Ramos (cell line): Measurements from ENCODE around the gene IFIH1.

Source experiments
- in situ Hi-C: fragments of 300-500 bp; cut with MboI; formaldehyde crosslinking; loops from one replicate; pipeline ENCODE4 v1.14.3; 2022; ENCODE audit warnings: low sequenced_read_pairs; ENCODE audit not compliant: unreplicated experiment

The IFIH1 gene

DNA sequence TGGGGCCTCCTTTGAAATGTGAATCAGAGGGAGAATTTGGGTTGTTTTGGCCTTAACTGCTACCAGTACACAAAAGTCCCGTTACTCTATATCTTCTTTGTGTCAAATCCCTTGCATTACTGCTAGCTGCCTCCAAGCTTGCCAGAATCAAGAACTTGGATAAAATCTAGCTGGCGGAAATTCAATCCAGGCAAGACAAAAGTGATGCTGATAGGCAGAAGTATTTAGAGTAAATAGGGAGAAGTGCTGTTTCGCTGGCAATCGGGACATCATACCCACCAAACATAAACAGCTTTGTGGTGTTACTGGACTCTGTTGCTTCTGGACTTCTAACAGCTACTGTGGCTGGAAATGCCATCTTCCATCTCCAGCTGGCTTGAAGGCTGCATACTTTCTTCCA is 2.5 kb downstream of the IFIH1 start:
- in situ Hi-C loops: no loop called here

DNA sequence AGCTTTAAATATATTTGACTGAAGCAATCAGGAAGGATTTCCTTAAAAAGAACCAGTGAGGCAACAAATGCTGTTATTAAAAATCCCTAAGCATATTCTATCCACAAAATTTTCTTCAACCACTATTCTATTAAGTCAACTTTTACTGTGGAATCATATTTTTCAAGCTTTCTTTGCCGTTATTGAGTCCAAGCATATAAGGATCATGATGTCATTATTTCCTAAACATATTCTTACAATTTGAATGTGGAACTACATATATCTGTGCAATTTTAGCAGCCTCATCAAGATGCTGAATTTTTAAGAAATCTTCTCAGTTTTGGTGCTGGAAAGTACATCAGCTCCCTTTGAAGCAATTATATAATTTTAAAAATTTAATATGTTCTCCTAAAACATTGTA is 5.6 kb downstream of the IFIH1 start:
- in situ Hi-C loops: no loop called here

DNA sequence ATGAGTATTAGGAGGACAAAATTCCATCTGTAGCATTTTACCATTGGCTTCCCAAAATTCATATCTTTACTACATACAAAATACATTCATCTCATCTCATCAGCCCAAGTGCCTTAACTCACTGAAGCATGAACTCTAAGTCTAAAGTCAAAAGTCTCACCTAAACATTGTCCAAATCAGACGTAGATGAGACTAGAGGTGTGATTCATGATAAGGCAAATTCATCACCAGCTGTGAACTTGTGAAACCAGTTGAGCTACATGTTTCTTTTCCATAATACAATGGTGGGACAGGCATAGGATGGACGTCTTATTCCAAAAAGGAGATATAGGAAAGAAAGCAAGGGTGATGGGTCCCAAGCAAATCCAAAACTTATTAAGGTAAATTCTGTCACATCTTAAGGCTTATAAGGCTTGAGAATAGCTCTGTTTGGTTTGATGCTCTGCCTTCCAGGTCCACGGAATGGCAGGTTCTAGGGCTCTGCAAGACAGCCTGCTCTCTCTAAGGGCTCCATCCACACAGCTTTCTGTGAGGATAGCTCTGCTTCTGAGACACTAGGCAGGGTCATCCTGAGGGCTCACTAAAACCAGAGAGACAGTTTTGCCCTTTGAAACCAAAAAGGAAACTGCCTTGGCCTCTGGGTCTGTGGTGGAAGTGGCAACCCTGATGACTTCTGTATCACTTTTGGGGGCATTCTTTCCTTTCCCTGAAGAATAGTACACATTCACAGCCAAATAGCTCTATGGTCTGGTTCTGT is 9.6 kb downstream of the IFIH1 start:
- in situ Hi-C loops: no loop called here

DNA sequence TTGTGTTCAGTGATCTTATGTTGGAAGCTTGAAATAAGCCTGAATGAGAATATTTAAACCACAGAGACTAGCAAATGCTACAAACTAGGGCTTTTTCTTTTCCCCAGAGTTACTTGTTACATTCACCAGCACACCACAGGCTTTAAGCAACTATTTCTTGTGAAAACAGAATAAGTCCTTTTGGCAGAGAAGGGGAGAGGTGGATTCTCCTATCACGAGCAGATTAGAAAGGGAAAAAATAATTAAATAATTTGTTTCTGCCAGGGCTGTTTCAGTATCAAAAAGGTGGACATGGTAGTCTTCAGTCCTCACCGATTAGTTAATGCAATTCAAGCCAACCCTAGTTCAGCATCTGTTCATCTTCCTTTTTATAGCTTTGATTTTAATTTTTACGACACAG is 12.6 kb downstream of the IFIH1 start:
- in situ Hi-C loops: no loop called here

DNA sequence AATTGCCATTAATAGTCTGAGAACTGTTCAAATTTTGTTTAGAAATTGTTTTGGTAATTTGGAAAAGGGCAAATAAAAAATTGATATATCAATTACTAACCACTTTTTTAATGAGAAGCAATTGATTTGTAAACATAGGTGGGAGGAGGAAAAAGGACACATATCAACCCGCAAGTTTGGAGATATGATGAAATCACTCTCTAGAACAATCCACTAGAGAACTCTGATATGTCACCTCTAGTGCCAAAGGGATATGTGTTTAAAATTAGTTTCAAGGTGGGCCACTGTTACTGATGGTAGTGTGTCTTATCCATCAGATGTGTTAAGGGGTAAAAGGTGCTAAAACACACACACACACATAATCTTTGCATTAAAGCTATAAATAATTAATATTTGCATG is 16.6 kb downstream of the IFIH1 start:
- in situ Hi-C loops: no loop called here

DNA sequence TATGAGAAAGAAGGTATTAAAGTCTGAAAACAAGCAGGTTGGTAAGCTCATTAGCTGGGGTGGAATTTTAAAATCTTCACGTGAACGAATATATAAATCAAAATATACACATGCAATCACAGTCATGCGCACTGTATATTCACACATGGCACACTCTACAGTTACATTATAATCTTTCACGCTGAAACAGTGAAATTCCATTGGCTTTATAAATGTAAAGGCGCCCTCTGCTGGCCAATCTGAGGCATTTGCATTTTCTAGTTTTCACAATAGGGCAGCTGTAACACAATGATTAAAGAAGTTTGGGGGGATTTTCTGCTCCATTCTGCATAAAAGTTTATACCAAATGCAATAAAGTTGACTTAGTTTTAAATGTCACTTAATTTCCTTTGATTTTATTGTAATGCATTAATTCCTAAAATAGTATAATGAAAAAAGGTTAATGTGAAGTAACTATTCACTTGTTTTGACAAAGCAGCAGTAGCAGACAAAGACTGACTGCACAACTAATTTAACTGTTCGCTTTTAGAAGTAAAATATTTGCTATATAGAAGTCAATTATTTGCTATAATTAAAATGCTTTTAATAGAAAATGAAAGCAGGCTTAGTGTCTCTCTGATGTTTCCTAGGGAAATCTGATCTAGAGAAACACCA is 17.2 kb downstream of the IFIH1 start:
- in situ Hi-C loops: no loop called here

DNA sequence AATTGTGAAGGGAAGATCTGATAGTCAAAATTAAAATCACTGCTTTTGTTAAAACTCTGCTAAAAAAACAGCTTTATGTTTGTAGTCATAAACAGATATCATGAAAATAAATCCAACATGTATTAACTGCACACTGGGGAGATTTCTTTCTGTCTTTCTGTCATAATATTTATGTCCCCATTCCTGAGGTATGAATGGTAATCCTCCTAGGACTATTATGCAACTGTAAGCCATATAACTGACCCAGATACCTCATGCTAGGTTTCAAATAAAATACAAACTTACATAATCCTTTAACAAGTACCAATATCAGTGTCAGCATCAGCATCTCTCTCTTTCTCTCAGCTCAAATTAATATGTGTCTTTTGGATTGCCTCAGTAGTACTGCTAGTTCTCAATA is 18.2 kb downstream of the IFIH1 start:
- in situ Hi-C loops: no loop called here

DNA sequence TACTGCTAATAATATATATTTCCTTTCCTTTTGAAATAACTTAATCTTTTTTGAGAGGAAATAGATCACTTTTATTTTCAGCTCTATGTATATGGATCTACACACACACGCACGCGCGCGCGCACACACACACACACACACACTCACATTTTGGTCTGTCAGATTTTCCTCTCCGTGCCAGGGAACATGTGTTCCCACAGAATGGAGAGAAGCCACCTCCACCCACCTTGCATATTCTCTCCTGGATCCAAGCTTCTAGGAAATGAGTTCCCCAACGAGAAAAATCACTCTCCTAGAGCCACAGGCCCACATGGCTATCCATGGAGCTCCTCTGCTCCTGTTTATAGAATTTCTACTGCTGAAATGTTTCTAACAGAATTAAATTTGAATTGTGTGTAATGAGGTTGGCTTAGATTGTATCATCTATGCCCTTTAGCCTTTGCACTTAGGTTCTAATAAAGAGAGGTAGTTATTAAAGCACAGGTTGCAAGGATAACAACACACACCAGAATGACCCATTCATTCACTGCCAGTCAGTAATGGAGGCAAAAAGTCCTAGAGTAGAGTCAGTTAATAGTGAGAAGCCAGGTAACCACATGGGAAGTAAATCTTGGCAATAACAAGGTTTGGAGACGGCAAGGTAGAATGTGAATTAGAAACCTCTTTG is 19.7 kb downstream of the IFIH1 start:
- in situ Hi-C loops: no loop called here

DNA sequence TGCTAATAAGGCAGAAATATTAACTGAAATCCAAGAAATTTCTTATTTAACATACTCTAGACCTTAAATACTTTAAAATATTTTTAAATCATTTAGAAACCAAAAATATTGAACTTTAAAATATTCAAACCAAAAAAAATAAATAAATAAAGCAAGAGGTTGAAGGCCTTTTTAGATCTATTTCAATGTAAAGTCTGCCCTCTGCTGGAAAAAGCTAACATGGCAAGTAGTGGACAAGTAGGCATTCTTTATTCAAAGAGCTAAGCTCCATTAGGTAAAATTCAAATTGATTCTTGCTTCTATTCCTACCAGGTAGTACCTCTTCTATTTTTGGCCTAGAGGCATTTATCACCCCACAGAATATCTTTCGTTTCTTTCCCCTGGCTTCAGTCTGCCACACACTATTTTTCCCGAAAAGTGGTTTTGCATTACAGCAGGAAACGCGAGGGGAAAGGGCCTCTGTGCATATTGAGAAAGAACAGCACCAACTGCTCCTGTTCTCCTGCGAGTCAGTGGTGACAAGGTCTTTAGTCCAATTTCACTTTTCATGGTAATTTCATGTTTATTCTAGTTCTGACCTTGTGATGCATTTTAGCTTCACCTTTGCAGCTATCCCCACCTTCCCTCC is 20.4 kb downstream of the IFIH1 start:
- in situ Hi-C loops: no loop called here

DNA sequence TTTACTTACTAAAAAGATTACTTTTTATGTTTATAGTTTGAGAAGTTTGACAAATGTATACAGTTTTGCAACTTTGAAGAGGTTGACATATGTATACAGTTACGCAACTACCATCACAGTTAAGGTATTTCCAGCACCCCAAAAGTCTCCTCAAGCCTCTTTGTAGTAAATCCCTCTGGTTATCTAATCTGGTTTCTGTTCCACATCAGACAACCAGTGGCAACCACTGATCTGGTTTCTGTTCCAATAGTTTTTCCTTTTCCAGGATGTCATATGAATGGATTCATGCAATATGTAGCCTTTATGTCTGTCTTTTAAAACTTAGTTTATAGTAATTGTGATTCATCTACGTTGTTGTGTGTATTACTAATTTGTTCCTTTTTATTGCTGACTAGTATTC is 23.5 kb downstream of the IFIH1 start:
- in situ Hi-C loops: no loop called here

DNA sequence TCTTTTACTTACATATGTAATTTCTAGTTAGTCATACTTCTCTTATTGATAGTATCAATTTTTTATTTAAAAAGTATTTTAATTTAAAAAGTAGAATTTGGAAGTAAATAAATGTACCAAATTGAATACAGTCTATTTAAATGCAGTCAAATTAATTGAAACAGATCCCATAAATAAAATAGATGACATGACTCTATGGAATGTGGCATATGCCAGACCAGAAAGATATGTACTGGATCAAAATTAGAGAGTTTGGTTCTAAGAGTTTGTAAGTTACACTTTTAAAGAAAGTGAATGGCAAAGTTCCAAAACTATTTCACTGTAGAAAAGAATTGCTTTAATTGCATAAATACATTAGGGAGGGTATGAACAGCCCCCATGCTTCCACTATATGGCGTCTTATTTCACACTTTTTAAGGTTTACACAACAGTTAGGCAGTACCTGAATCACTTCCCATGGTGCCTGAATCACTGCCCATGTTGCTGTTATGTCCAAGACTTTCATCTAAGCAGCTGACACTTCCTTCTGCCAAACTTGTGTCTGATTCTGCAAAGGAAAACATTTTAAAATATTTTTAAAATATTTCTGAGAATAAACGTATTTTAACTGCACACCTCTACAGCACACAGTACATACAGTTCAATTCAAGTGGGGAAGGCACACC is 25.2 kb downstream of the IFIH1 start:
- in situ Hi-C loops: no loop called here

DNA sequence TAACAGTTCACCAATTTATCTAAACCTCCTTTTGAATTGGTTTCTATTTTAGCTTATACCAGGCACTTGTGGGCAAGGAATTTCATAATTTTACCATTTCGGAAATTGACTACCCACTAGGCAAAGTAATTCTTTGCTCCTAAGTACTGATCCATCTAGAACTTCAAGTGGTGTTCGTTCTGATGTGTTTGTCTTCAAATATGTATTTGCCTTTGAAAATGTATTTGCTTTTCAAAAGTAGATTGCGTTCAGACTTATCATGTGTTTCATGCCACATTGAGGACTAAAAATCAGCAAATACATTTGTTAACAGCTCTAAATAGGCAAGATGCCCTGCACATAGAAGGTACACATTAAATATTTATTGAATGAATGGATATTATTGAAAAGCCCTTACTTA is 26.7 kb downstream of the IFIH1 start:
- in situ Hi-C loops: no loop called here

DNA sequence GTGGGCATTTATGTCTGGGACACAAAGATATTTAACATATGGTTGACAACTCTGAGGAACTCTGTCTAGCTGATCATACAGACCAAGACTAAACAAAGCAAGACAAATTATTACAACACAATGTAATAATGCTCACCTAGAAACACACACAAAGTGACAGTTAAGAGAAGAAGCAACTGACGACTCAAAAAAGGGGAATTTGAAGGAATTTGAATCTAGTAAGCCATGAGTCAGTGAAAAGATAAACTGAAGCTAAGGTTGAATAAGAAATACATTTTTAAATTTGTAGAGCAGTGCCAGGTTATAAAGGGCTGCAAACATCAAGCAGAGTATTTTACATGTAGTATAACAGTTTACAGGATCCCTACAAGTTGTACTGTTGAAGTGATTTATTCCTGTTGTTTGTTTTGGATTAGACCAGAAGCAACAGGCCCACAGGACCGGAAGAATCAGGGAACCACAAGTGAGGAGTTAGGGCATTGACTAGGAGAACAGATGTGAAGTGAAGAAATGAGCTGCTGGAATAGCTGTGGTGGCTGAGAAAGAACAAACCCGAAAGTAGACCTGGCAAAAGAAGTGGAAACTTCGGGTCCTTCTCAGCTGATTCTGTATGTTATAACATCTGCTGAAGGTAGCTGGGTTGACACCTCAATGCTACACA is 35.6 kb downstream of the IFIH1 start:
- in situ Hi-C loops: no loop called here

DNA sequence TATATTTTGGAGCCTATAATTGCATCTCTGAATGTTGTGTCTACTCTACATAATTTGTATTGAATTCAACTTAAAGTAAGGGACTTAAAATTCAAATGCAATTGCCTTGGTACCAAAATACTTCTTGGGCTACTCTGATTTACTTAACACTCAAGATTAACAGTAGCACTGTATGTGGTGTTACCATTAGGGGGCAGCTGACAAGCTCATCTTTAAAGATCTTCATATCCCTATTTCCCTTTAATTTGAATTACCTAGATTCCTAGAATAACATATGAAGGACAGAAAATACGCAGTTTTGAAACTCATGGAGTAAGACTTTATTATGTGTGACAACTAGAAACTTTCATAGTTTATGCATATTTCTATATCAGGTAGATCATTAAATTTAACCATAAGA is 37.8 kb downstream of the IFIH1 start:
- in situ Hi-C loops: no loop called here

DNA sequence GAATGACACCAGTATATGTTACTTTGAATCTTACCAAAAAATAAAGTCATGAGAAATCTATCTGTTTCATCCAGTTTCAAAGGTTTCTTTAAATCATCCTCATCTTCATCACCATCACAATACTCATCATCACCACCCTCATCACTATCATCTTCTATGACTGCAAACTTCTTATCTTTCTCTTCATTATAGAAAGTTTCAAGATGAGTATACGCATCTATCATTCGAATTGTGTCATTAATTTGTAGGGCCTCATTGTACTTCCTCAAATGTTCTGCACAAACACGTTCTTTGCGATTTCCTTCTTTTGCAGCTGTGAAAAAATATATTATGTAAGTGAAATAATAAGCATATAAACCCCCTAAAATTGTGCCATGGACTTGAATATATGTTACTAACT is 41.1 kb downstream of the IFIH1 start:
- in situ Hi-C loops: no loop called here

DNA sequence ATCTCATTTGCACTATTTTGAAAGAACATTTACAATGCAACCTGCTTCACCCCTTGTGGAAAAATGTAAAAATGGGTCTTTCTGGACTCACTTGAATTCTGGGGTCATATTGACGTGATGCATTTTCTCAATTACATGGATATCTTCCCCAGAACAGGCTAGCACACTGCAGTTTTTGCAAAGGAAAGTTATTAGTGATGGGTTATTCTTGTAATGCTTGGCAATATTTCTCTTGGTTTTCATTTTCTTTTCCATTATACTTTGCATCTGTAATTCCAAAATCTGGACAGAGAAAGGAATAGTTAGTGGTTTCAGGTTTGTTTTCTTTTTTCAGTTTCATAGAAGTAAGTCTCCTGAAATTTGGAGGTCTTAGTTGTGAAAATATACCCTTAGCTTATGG is 50.5 kb downstream of the IFIH1 start:
- in situ Hi-C loops: no loop called here

DNA sequence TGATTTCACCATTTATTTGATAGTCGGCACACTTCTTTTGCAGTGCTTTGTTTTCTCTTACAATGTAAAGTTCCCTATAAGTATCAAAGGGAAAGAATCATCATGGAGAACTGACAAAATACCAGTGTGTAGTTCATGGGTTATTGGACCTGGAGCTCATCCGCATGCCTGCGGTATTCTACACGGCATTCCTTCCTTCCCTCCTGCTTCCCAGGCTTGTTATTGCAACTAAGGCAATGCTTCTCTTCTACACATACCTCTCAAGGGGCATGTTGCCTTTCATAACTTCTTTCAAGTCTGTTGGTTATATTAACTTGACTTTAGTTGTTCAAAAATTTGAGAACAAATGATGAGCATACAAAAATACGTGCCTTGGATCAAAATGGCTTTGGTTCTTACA is 51.0 kb downstream of the IFIH1 start:
- in situ Hi-C loops: no loop called here

DNA sequence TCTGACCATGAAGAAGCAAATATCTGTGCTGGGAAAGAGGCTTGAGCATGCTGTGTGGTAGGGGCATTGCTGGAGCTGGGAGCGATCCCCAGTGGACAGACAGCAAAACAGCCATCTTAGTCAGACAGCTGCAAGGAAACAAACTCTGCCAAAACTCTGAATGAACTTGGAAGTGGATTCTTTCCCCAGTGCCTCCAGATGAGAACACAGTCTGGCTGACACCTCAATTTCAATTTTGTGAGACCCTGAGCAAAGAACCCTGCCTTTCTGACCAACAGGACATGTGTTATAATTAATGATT is 52.1 kb downstream of the IFIH1 start:
- in situ Hi-C loops: no loop called here

DNA sequence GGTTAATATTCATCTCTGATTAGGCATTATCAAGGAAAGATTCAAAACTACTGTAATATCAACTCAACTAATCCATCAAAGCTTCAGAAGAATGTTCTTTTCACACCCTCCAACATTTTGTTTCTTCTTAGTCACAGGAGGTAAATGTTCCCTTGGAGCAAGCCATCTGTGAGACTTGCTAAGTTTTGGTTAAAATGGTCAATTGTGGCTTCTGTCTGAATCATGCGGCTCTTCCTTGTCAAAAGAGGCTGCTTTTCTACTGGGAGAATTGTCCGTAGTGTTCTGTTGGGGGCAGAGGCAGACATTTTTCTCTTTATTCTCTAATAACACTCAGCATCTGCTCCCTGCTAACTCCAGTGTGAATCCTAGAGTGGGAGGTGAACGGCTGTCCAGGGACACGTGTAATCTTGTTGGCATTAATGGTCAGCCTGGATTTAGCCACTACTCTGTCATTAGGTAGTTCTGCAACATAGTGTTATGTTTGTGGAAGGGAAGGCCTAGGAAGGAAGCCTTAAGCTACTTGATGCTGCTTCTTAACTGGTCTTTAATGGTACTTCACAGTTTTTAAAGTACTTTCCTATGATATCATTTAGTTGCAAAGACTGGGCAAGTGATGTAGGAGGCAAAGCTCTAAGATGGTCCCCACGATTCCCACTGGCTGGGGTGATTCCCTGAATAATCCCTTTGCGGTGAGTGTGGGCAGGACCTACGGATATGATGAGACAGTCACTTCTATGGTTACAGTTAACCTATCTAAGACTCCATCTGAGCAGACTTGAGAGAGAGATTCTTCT is 52.6 kb downstream of the IFIH1 start:
- in situ Hi-C loops: no loop called here
